ENCODE results near the gene DENND4C.
"Not testable (repeated sequence)": the region's sequence is repeated elsewhere in the genome, so short reads cannot be mapped to it uniquely, and the experiment has no call there.

The DENND4C gene

DNA sequence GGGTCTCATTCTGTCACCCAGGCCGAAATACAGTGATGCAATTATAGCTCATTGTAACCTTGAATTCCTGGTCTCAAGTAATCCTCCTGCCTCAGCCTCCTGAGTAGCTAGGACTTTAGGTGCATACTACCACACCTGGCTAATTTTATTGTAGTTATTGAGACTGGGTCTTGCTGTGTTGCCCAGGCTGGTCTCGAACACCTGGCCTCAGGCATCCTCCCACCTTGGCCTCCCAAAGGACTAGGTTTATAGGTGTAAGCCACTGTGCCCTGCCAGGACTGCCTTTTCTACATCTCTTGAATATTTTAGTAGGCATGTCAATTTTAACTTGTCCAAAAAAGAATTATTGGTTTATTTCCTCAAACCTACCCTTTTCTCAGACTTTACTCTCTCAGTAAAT lies 16.9 kb downstream of the DENND4C start:
- WGBS, 2 experiments (ENCODE audit: insufficient coverage in 2 of 2) = 100% methylated on average over 1 of the region's 2 CpGs
- H3K9me3 ChIP-seq (ENCODE audit: control insufficient read depth, low read length) = no peaks in the 10 kb centered on the region
- peaks cover 6% of the 10 kb centered on the region for H3K4me1 ChIP-seq (ENCODE audit: control insufficient read depth, insufficient read depth, low read length, poor library complexity, severe bottlenecking)
- peaks cover 14% of the 10 kb centered on the region for H3K36me3 ChIP-seq (ENCODE audit: control insufficient read depth, insufficient read depth, low read length)
- no peak overlapping the region for H3K27ac ChIP-seq (ENCODE audit: low read depth, low read length, severe bottlenecking)
- no peak overlapping the region for H3K4me3 ChIP-seq (ENCODE audit: extremely low read depth, insufficient read depth, low read length, poor library complexity, severe bottlenecking)

DNA sequence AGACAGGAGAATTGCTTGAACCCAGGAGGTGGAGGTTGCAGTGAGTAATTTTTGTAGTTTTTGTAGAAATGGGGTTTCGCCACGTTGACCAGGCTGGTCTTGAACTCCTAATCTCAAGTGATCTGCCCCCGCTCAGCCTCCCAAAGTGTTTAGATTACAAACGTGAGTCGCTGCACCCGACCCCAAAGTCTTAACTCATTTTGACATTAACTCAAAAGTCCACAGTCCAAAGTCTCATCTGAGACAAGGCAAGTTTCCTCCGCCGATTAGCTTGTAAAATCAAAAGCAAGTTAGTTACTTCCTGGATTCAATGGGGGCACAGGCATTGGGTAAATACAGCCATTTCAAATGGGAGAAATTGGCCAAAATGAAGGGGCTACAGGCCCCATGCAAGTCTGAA lies 19.9 kb downstream of the DENND4C start:
- 93 to 97% methylated on average over 7 to 8 of the region's 8 CpGs for WGBS, 2 experiments (ENCODE audit: insufficient coverage in 2 of 2)
- H3K27ac ChIP-seq (ENCODE audit: low read depth, low read length, severe bottlenecking) = not testable (repeated sequence)

DNA sequence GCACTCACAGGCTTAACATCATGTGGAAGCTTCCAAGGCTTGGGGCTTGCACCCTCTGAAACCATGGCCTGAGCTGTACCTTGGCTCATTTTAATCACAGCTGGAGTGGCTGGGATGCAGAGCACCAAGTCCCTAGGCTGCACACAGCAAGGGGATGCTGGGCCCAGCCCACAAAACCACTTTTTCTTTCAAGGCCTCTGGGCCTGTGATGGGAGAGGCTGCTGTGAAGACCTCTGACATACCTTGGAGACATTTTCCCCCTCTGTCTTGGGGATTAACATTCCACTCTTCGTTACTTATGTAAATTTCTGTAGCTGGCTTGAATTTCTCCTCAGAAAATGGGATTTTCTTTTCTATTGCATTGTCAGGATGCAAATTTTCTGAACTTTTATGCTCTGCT lies 20.7 kb downstream of the DENND4C start:
- H3K36me3 ChIP-seq (ENCODE audit: control insufficient read depth, insufficient read depth, low read length); H3K4me1 ChIP-seq (ENCODE audit: control insufficient read depth, insufficient read depth, low read length, poor library complexity, severe bottlenecking); H3K27ac ChIP-seq (ENCODE audit: low read depth, low read length, severe bottlenecking); H3K4me3 ChIP-seq (ENCODE audit: extremely low read depth, insufficient read depth, low read length, poor library complexity, severe bottlenecking); H3K9me3 ChIP-seq (ENCODE audit: control insufficient read depth, low read length): not testable (repeated sequence)
- no CpG with 5 or more reads among the region's 1 CpG for WGBS, 2 experiments (ENCODE audit: insufficient coverage in 2 of 2)

More for the DNA sequence above, 19.9 kb downstream of the DENND4C start:
- not testable (repeated sequence) for H3K36me3 ChIP-seq (ENCODE audit: control insufficient read depth, insufficient read depth, low read length); H3K4me3 ChIP-seq (ENCODE audit: extremely low read depth, insufficient read depth, low read length, poor library complexity, severe bottlenecking); H3K4me1 ChIP-seq (ENCODE audit: control insufficient read depth, insufficient read depth, low read length, poor library complexity, severe bottlenecking); H3K9me3 ChIP-seq (ENCODE audit: control insufficient read depth, low read length)

DNA sequence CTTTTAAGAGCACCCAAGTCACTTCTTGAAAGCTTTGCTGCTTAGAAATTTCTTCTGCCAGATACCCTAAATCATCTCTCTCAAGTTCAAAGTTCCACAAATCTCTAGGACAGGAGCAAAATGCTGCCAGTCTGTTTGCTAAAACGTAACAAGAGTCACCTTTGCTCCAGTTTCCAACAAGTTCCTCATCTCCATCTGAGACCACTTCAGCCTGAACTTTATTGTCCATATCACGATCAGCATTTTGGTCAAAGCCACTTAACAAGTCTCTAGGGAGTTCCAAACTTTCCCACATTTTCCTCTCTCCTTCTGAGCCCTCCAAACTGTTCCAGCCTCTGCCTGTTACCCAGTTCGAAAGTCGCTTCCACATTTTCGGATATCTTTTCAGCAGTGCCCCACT lies 21.1 kb downstream of the DENND4C start:
- H3K4me3 ChIP-seq (ENCODE audit: extremely low read depth, insufficient read depth, low read length, poor library complexity, severe bottlenecking); H3K9me3 ChIP-seq (ENCODE audit: control insufficient read depth, low read length); H3K4me1 ChIP-seq (ENCODE audit: control insufficient read depth, insufficient read depth, low read length, poor library complexity, severe bottlenecking); H3K36me3 ChIP-seq (ENCODE audit: control insufficient read depth, insufficient read depth, low read length); H3K27ac ChIP-seq (ENCODE audit: low read depth, low read length, severe bottlenecking): not testable (repeated sequence)
- 81 to 82% methylated on average over 2 to 5 of the region's 5 CpGs for WGBS, 2 experiments (ENCODE audit: insufficient coverage in 2 of 2)

DNA sequence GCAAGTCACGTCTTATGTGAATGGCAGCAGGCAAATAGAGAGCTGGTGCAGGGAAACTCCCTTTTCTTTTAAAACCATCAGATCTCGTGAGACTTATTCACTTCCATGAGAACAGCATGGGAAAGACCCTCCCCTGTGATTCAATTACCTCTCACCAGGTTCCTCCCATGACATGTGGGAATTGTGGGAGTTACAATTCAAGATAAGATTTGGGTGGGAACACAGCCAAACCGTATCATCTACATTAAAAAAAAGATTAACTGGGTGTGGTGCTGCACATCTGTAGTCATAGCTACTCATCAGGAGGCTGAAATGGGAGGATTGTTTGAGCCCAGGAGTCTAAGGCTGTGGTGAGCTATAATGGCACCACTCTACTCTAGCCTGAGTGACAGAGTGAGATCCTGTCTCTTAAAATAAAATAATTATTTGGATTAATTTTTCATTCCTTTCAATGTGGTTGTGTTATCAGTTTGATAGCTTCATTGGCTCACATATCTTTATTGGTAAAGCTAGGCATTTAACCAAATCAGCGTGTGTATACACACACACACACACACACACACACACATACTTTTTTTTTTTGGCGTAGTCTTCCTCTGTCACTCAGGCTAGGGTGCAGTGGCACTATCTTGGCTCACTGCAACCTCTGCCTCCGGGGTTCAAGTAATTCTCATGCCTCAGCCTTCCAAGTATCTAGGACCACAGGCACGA lies 21.8 kb downstream of the DENND4C start:
- H3K4me1 ChIP-seq (ENCODE audit: control insufficient read depth, insufficient read depth, low read length, poor library complexity, severe bottlenecking) = peaks cover 6% of the 10 kb centered on the region
- H3K27ac ChIP-seq (ENCODE audit: low read depth, low read length, severe bottlenecking) = no peak overlapping the region
- no peak overlapping the region for H3K4me3 ChIP-seq (ENCODE audit: extremely low read depth, insufficient read depth, low read length, poor library complexity, severe bottlenecking)
- 93 to 95% methylated on average over 3 to 6 of the region's 7 CpGs for WGBS, 2 experiments (ENCODE audit: insufficient coverage in 2 of 2)
- peaks cover 4% of the 10 kb centered on the region for H3K36me3 ChIP-seq (ENCODE audit: control insufficient read depth, insufficient read depth, low read length)
- no peaks in the 10 kb centered on the region for H3K9me3 ChIP-seq (ENCODE audit: control insufficient read depth, low read length)

DNA sequence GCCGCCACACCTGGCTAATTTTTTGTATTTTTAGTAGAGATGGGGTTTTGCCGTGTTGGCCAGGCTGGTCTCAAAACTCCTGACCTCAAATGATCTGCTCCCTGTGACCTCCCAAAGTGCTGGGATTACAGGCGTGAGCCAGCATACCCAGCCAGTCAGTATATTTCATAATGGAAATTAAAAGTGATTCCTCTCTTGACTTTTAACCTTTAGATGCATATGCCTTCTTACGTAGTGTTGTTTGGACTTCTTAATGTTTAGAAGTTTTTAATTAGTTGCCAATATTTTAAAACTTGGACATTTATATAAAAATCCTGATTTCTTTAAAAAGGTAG lies 22.4 kb downstream of the DENND4C start:
- WGBS, 2 experiments (ENCODE audit: insufficient coverage in 2 of 2) = 100% methylated on average over 1 of the region's 4 CpGs; no CpG with 5 or more reads in 1 of the 2 experiments
- no peak overlapping the region for H3K4me3 ChIP-seq (ENCODE audit: extremely low read depth, insufficient read depth, low read length, poor library complexity, severe bottlenecking)
- no peak overlapping the region for H3K27ac ChIP-seq (ENCODE audit: low read depth, low read length, severe bottlenecking)
- H3K4me1 ChIP-seq (ENCODE audit: control insufficient read depth, insufficient read depth, low read length, poor library complexity, severe bottlenecking) = peaks cover 6% of the 10 kb centered on the region
- no peaks in the 10 kb centered on the region for H3K9me3 ChIP-seq (ENCODE audit: control insufficient read depth, low read length)
- peaks cover 4% of the 10 kb centered on the region for H3K36me3 ChIP-seq (ENCODE audit: control insufficient read depth, insufficient read depth, low read length)

DNA sequence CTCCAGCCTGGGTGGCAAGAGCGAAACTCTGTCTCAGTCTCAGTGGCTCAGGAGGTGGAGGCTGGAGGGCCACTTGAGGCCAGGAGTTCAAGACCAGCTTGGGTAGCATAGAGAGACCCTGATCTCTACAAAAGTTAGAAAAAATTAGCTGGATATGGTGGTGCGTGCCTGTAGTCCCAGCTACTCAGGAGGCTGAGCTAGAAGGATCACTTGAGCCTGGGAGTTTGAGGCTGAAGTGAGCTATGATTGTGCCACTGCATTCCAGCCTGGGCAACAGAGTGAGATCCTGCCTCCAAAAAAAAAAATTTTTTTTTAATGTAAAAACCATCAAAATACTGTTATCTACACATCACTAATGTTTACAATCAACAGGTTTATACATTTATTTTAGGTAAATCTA lies 24.6 kb downstream of the DENND4C start:
- WGBS, 2 experiments (ENCODE audit: insufficient coverage in 2 of 2) = 95 to 100% methylated on average over 2 of the region's 2 CpGs
- Histone ChIP-seq H3K9me3 (ENCODE audit: control insufficient read depth, low read length) (no peaks in the 10 kb centered on the region), H3K4me3 (ENCODE audit: extremely low read depth, insufficient read depth, low read length, poor library complexity, severe bottlenecking) (no peak overlapping the region), H3K27ac (ENCODE audit: low read depth, low read length, severe bottlenecking) (no peak overlapping the region), H3K36me3 (ENCODE audit: control insufficient read depth, insufficient read depth, low read length) (no peaks in the 10 kb centered on the region), H3K4me1 (ENCODE audit: control insufficient read depth, insufficient read depth, low read length, poor library complexity, severe bottlenecking) (peaks cover 6% of the 10 kb centered on the region)

DNA sequence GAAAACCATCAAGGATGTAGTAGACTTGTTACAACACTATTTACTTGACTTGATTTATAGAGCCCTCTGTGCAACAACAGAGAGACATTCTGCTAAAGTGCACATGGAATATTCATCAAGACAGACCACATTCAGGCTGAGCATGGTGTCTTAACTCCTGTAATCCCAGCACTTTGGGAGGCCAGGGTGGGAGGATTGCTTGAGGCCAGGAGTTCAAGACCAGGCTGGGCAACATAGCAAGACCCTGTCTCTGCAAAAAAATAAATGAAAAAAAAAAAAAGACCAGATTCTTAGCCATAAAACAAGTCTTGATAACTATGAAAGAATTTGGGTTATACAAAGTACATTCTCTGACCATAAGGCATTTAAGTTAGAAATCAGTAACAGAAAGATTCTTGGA lies 25.3 kb downstream of the DENND4C start:
- Histone ChIP-seq H3K4me3 (ENCODE audit: extremely low read depth, insufficient read depth, low read length, poor library complexity, severe bottlenecking) (no peak overlapping the region), H3K27ac (ENCODE audit: low read depth, low read length, severe bottlenecking) (no peak overlapping the region), H3K9me3 (ENCODE audit: control insufficient read depth, low read length) (no peaks in the 10 kb centered on the region), H3K36me3 (ENCODE audit: control insufficient read depth, insufficient read depth, low read length) (no peaks in the 10 kb centered on the region), H3K4me1 (ENCODE audit: control insufficient read depth, insufficient read depth, low read length, poor library complexity, severe bottlenecking) (peaks cover 6% of the 10 kb centered on the region)

DNA sequence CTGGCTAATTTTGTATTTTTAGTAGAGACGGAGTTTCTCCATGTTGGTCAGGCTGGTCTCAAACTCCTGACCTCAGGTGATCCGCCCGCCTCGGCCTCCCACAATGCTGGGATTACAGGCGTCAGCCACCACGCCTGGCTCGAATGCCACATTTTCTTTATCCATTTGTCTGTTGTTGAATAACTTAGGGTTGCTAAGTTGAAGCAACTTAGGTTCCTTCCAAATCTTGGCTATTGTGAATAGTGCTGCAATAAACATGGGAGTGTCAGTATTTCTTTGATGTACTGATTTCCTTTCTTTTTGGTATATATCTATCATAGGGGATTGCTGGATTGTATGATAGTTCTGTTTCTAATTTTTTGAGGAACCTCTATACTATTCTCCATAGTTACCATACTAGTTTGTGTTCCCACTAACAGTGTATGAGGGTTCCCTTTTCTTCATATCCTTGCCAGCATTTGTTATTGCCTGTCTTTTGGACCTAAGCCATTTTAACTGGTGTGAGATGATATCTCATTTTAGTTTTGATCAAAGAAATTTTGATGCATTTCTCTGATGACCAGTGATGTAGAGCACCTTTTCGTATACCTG lies 29.3 kb downstream of the DENND4C start:
- H3K27ac ChIP-seq (ENCODE audit: low read depth, low read length, severe bottlenecking); H3K4me1 ChIP-seq (ENCODE audit: control insufficient read depth, insufficient read depth, low read length, poor library complexity, severe bottlenecking); H3K36me3 ChIP-seq (ENCODE audit: control insufficient read depth, insufficient read depth, low read length); H3K4me3 ChIP-seq (ENCODE audit: extremely low read depth, insufficient read depth, low read length, poor library complexity, severe bottlenecking); H3K9me3 ChIP-seq (ENCODE audit: control insufficient read depth, low read length): not testable (repeated sequence)
- 84 to 85% methylated on average over 5 to 6 of the region's 8 CpGs for WGBS, 2 experiments (ENCODE audit: insufficient coverage in 2 of 2)

DNA sequence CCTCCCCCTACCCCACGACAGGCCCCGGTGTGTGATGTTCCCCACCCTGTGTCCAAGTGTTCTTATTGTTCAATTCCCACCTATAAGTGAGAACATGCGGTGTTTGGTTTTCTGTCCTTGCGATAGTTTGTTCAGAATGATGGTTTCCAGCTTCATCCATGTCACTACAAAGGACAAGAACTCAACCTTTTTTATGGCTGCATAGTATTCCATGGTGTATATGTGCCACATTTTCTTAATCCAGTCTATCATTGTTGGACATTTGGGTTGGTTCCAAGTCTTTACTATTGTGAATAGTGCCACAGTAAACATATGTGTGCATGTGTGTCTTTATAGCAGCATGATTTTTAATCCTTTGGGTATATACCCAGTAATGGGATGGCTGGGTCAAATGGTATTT lies 35.1 kb downstream of the DENND4C start:
- H3K36me3 ChIP-seq (ENCODE audit: control insufficient read depth, insufficient read depth, low read length); H3K9me3 ChIP-seq (ENCODE audit: control insufficient read depth, low read length); H3K4me1 ChIP-seq (ENCODE audit: control insufficient read depth, insufficient read depth, low read length, poor library complexity, severe bottlenecking); H3K27ac ChIP-seq (ENCODE audit: low read depth, low read length, severe bottlenecking); H3K4me3 ChIP-seq (ENCODE audit: extremely low read depth, insufficient read depth, low read length, poor library complexity, severe bottlenecking): not testable (repeated sequence)
- WGBS, 2 experiments (ENCODE audit: insufficient coverage in 2 of 2) = no CpG with 5 or more reads among the region's 4 CpGs

DNA sequence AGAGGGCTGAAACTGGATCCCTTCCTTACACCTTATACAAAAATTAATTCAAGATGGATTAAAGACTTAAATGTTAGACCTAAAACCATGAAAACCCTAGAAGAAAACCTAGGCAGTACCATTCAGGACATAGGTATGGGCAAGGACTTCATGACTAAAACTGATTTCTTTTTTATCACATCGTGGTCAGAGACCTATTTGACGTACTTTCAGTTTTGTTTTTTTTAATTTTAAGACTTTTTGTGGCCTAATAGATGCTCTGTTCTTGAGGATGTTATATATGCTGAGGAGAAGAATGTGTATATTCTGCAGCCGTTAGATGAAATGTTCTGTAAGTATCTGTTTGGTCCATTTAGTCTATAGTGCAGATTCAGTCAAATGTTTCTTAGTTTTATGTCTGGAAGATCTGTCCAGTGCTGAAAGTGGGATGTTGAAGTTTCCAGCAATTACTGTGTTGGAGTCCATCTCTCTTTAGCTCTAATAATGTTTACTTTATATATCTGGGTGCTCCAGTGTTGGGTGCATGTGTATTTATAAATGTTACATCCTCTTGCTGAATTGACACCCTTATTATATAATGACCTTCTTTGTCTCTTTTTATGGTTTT lies 36.4 kb downstream of the DENND4C start:
- not testable (repeated sequence) for H3K27ac ChIP-seq (ENCODE audit: low read depth, low read length, severe bottlenecking); H3K4me3 ChIP-seq (ENCODE audit: extremely low read depth, insufficient read depth, low read length, poor library complexity, severe bottlenecking); H3K4me1 ChIP-seq (ENCODE audit: control insufficient read depth, insufficient read depth, low read length, poor library complexity, severe bottlenecking); H3K9me3 ChIP-seq (ENCODE audit: control insufficient read depth, low read length); H3K36me3 ChIP-seq (ENCODE audit: control insufficient read depth, insufficient read depth, low read length)
- 95 to 96% methylated on average over 2 to 3 of the region's 3 CpGs for WGBS, 2 experiments (ENCODE audit: insufficient coverage in 2 of 2)
